Right kidney (tissue), 9 donors: ENCODE data around the gene RPN1.
A peak's percentile ranks its signal among the peaks of the same experiment; 100 is the strongest.
"Not testable (repeated sequence)": the region's sequence is repeated elsewhere in the genome, so short reads cannot be mapped to it uniquely, and the experiment has no call there.

Source experiments
- DNase-seq: peaks from one replicate; pipeline ENCODE4 v3.0.0-alpha.2; 2016
- long read RNA-seq, 8 donors: transcript quantifications; one replicate each; lab custom pipeline, GENCODE V29; 2026

Gene RPN1
- long read RNA-seq, donor 1, transcript RPN1-201 (10 exons, 2,314 nt): major isoform, 71 of 89 reads
- long read RNA-seq, donor 1, partial matches to known transcripts: 16 of 89 reads
- long read RNA-seq, donor 1, other reads (novel, unspliced or antisense): 0 of 89 reads
- long read RNA-seq, donor 2, transcript RPN1-201 (10 exons, 2,314 nt): major isoform, 30 of 72 reads
- long read RNA-seq, donor 2, partial matches to known transcripts: 41 of 72 reads
- long read RNA-seq, donor 2, other reads (novel, unspliced or antisense): 0 of 72 reads
- long read RNA-seq, donor 3, transcript RPN1-201 (10 exons, 2,314 nt): major isoform, 33 of 45 reads
- long read RNA-seq, donor 3, partial matches to known transcripts: 12 of 45 reads
- long read RNA-seq, donor 3, other reads (novel, unspliced or antisense): 0 of 45 reads
- long read RNA-seq, donor 4, transcript RPN1-201 (10 exons, 2,314 nt): major isoform, 52 of 79 reads
- long read RNA-seq, donor 4, partial matches to known transcripts: 26 of 79 reads
- long read RNA-seq, donor 4, other reads (novel, unspliced or antisense): 0 of 79 reads
- long read RNA-seq, donor 5, transcript RPN1-201 (10 exons, 2,314 nt): major isoform, 69 of 76 reads
- long read RNA-seq, donor 5, partial matches to known transcripts: 7 of 76 reads
- long read RNA-seq, donor 5, other reads (novel, unspliced or antisense): 0 of 76 reads
- long read RNA-seq, donor 6, transcript RPN1-201 (10 exons, 2,314 nt): major isoform, 35 of 114 reads
- long read RNA-seq, donor 6, partial matches to known transcripts: 79 of 114 reads
- long read RNA-seq, donor 6, other reads (novel, unspliced or antisense): 0 of 114 reads
- long read RNA-seq, donor 7, transcript RPN1-201 (10 exons, 2,314 nt): major isoform, 60 of 120 reads
- long read RNA-seq, donor 7, partial matches to known transcripts: 57 of 120 reads
- long read RNA-seq, donor 7, other reads (novel, unspliced or antisense): 0 of 120 reads
- long read RNA-seq, donor 8, transcript RPN1-201 (10 exons, 2,314 nt): major isoform, 68 of 79 reads
- long read RNA-seq, donor 8, partial matches to known transcripts: 11 of 79 reads
- long read RNA-seq, donor 8, other reads (novel, unspliced or antisense): 0 of 79 reads

DNA sequence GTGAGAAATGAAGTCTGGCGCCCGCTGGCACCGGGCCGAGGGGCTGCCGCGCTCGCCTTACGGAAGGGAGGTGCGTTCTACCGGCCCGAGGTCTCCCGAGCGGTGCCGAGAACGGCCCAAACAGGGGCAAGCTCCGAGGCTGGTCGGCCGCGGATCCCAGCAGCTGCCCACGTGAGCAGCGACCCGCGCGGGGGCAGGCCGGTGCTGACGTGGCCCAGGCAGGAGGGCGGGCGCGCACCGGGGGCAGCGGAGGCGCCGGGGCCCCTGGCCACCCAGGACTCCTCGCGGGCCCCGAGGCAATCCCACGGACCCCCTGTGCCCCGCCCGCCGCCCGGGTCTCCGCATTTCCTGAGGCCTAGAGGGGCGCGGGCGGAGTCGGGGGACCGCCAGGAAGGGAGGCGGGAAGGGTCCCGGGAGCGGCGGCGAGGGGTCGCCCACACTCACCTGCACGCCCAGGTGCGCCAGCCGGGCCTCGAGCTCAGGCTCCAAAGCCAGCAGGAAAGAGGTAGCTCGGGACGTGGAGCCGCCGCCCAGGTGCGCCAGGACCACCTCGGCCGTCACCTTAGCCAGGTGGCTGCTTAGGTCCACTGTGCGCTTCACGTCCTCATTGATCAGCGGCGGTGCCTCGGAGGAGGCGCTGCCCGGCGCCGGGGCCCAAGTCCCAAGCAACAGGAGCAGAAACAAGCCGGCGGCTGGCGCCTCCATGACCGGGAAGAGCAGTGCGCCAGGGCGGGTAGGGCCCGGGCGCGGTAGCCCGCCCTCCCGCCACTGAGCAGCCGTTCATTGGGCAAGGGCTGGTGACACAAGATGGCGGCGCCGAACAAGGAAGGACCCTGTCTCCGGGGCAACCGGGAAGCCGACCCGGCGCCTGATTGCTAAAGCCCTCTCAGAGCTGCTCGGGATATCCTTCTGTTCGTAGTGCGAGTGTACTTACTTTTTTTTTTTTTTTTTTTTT, at the start of gene RPN1:
Gene RPN1 (minus strand): TSS at position 723 of the 955 bp plus-strand sequence. CDS start 18 bp downstream, at position 705.
- DNase-seq: peak; percentile 91

DNA sequence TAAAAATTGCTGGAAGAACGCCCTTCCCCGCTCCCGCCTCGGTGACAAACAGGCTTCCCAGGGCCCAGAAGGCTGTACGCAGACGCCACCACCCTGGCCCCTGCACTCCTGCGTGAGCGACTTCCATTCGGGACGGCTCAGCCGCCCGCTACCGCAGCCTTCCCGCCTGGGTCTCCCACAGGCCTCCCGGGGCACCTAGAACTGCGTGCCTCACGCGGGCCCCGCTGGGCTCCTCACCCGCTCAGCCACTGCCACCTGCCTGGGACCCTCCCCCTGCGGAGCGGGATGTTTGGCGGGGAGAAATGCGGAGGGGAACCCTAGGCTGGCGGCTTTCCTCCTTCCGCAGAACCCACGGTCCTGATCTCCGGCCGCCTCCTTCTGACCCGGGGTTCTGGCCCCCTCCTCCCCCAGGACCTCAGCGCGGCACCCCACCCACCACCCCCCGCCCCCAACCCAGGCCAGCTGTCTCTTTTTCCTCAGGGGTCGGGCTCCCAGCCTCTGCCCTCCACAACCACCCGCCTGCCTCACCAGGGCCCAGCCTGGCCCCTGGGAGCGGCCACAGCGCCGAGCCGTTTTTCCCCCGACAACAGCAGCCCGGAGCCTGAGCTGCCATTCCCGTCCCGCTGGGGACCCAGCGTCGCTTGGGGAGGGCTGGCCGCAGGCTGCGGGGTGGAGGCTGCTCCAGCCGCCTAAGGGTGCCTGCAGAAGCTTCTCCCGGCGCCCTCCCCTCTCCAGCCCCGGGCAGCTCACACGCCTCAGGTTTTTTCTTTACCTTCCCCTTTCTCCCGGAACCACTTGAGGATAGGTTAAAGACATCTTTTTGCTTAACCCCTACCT, 47.8 kb upstream of the RPN1 start:
- peak; percentile 79 for DNase-seq

DNA sequence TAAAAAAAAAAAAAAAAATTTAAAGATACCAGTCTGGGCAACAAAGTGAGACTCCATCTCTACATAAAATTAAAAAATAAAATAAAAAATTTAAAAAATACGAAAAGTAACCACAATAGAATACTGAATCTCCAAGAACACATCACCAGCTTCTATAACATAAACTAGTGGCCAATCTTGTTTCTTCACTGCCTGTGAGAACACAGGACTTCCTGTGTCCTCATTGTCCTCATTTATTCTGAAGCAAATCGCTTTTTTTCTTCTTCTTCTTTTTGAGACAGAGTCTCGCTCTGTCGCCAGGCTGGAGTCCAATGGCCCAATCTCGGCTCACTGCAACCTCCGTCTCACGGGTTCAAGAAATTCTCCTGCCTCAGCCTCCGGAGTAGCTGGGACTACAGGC, 46.7 kb upstream of the RPN1 start:
- no peak for DNase-seq

DNA sequence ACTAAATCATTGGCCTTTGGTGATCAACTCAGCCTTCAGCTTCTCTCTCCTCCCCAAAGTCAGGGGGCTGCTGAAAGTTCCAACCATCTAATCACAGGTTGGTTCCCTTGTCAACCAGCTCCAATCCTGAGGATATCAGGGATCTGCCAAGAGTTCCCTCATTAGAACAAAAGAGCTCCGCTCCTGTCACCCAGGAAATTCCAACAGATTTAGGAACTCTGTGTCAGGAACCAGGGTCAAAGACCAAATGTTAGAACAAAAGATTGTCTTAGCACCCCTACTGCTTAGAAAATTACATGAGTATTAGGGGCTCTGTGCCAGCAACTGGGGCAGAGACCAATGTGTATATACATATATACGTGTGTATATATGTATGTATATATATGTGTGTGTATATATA, 43.1 kb upstream of the RPN1 start:
- DNase-seq: no peak

DNA sequence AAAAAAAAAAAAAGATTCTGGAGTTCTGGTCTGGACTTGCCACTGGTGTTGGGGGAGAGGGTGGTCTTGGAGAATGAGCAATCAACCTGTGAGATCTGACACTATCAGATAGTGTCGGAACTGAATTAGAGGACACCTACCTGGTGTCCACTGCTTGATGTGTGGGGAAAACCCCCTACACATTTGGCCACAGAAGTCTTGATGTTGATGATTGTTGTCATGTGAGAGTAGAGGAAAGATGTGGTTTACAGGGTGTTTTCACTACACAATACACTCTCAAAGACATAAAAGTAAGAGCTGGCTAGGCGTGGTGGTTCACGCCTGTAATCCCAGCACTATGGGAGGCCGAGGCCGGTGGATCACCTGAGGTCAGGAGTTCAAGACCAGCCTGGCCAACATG, 38.4 kb upstream of the RPN1 start:
- no peak for DNase-seq

DNA sequence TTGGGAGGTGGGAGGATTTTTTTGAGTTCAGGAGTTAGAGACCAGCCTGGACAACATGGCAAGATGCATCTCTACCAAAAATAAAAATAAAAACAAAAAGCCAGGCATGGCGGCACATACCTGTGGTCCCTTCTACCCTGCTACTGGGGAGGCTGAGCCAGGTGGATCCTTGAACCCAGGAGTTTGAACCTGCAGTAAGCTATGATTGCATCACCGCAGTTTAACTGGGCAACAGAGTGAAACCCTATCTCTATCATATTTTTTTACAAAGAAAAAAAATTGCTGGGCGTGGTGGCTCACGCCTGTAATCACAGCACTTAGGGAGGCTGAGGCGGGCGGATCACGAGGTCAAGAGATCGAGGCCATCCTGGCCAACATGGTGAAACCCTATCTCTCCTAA, 35.8 kb upstream of the RPN1 start:
- DNase-seq: no peak

DNA sequence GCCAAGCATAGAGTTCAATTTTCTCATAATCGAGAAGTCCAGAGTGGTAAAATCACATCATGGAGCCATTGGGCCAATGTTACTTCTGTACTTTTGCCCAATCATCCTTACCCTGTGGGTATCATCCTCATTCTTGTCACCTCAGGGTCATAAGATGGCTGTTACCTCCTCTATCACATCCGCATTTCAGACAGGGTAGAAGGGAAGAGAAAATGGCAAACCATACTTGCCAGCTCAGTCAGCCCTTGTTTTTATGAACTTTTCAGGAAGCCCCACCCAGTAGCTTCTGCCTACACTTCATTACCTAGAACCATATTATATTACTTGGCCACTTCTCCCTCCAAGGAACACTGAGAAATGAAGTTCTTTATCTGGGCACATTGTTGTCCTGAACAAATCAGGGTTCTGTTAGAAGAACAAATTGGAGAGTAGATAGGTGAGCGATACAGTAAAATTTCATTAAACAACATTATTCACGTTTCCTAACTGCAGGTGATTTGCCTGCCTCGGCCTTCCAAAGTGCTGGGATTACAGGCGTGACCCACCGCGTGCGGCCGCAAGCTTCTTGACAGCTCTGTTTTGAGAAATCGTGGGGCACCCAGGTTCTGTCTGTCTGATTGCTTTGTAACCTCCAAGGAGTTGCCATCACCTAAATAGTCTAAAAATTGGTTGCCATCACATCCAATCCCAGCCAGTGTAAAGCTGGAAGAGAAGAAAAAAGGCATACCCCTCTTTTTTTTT, 34.5 kb upstream of the RPN1 start:
- DNase-seq: no peak

DNA sequence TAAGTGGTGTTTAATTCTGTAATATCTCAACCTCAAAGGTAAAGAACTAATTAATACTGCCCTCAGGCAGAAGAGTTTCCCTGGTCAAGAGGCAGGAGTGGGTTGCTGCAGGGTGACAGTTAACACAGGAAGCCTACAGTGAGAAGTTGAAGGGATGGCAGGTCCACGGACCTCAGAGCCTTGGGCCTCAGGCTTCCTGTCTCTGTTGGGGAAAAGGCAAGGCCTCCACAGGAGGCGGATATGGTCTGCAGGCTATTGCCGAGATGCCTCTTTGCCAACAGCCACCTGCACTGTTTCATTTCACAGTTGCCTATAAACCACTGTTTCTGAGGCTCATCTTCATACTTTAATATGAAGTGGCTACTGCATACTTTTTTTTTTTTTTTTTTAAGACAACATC, 33.3 kb upstream of the RPN1 start:
- DNase-seq: no peak

DNA sequence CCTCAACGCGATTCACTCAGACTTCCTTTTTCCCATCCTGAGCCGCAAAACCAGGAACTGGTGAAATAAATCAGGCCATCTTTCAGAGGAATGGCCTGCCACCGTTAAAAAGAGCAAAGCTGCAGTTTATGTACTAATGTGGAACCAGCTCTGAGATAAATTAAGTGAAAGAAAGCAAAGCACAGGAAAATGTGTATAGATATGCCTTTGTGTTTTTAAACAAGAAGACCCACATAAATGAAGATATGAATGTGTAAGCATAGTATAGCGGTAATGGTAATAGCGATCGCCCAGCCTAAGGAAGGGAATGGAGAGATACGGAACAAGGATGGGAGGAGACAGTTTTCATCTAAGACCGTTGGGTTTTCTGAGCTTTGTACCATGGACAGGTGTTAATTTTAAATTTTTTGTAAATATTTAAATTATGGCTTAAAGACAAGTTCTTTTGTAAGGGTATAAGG, 30.8 kb upstream of the RPN1 start:
- DNase-seq: no peak

DNA sequence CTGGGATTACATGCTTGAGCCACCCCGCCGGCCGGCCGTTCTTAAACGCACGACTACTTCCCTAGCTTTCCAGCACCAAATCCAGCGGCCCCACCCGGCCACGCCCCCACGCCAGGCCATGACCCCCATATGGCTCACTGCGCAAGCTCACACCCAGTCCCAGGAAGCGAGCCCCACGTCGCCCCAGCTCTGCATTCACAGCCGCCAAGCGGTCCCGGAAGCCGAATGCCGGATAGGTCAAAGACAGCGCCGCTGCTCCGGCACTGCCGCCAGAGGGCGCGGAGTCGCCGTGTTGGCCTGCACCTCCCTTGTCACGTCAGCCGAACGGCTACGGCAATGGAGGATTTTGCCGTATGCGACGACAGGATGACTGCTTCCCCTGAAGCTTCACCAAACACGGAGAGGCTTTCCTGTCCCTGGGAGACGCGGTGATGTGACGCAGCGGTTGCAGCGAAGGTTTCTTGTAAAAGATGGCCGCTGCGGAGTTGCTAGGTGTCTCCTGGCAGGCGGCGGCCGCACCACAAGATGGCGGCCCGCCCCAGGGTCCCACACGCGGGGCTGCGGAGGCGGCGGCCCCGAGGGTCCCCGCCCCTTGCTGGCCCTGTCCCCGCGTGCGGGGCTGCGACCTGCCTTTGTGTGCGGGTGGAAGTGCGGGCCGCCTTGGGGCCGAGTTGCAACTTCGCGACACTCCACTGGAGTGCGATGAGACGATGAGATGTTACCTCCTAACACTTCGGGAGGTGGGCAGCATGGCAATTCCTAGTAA, 30.2 kb upstream of the RPN1 start:
- DNase-seq: peak; percentile 100

DNA sequence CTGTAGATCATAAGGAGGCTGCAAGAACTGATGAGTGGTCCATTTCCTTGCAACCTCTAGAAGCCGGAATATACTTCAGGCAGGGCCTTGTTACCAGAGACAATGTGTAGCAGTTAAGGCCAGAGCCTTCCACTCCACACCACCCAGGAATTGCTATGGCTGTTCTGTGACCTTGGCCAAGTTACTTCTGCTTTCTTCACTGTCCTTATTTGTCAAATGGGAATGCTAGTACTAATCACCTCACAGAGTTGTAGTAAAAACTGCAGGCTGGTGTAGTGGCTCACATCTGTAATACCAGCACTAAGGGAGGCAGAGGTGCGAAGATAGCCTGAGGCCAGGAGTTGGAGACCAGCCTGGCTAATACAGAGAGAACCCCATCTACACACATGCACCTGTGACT, 28.7 kb upstream of the RPN1 start:
- no peak for DNase-seq

DNA sequence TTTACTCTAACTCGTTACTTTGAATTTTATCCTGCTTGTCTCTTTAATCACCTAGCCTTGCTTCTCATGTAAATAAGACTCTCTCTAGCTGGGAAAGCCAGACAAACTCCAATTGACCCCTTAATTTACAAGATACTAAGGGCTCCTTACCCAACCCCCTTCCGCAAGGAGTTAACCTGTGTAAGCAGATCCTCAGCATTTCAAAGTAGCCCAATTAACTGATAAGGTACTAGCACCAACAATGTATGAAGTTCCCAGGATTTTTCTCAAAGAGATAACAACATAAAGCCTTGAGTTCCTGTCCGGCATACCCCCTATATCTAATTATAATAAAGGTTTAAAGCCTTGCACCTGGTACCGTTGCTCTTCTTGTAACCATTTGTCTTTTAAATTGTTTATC, 25.2 kb upstream of the RPN1 start:
- DNase-seq: not testable (repeated sequence)

DNA sequence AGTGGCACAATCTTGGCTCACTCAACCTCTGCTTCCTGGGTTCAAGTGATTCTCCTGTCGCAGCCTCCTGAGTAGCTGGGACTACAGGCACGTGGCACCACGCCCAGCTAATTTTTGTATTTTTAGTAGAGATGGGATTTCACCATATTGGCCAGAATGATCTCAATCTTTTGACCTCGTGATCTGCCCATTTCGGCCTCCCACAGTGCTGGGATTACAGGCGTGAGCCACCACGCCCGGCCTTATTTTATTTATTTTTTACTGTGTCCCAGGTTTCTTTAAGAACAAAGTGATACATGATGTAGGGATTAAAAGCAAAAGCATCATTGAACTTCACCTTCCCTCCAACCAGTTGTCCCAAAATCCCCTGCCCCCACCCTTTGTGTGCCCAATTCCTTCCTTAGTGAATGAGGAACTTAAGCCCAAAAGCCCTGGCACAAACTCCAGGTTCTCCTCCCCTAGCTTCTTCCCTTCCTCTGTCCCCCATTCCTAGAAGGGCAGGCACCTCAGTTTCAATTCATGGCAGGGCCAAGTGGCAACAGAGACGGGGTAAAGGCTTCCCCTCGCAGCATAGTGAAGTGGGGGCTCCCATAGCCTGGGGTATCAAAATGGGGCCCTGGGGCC, 23.7 kb upstream of the RPN1 start:
- DNase-seq: no peak

DNA sequence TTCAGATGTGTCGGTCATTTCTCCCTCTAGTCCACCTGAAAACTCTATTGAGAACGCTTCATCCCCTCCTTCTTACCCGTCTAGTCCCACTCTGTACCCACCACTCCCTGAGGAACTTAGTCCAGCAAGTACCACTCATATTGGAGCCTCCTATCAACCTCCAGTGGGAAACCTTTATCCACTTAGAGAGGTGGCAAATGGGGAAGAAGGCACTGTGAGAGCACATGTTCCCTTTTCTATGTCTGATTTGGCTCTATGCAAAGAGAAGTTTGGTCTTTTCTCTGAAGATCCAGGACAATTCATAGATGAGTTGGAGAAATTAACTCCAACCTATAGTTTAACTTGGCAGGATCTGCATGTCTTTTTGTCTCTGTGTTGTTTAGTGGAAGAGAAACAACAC, 17.0 kb upstream of the RPN1 start:
- DNase-seq: no peak

DNA sequence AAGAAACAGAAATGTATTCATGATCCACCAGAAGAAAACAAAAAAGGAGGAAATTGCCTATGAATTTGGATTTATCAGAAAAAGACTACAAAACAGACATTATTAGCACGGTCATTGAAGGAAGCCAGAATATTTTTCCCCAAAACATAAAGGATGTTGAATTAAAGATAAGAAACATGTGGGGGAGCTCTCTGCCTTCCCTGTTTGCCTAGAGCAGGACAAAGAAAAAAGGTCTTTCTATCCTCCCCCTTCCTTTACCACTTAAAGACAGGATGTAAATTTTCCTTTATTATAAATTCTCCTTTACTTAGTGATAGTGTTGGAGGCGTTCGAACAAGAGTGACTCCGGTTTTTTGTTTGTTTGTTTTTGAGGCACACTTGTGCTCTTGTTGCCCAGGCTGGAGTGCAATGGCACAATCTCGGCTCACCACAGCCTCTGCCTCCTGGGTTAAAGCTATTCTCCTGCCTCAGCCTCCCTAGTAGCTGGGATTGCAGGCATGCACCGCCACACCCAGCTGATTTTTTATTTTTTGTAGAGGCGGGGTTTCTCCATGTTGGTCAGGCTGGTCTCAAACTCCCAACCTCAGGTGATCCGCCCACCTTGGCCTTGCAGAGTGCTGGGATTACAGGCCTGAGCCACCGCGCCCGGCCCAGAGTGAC, 14.9 kb upstream of the RPN1 start:
- DNase-seq: no peak

DNA sequence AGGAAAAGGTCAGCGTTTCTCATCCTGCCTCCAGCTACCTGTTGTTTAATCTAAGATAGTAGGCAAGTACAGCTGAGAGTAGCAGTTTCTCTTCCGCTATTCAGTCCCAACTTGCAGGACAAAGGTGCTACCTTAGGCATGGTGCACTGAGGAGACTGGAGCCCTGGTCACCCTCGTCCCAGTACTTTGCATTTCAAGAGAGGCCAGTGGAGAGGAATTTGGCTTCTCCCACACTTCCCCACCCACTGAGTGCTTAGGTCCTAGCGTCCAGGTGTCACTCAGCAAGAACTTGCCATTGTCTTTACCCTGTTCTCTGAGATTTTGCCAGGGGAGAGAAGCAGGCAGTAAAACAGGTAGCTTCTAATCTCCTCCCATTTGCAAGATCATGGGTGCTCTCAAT, 12.5 kb upstream of the RPN1 start:
- DNase-seq: no peak

DNA sequence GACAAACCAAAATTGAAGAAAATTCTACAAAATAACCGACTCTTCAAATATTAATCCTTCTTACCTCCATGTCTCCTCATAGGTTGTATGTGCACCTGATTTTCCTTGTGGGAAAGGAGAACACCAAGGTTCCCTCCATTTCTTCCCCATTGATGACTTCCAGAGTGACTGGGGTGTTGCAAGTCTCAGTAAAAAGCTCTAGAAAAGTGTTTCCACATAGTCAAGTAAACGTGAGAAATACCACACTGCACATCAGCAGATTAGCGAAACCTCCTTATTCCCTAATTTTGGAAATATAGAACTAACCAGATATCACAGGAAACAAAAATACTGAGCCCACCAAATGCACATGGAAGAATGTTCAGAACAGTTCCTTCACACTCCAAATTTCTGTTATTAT, 4.9 kb upstream of the RPN1 start:
- no peak for DNase-seq
